Keratinocyte (primary cell): ENCODE data around the gene TAF13. TPM values are rescaled to one million over a fixed set of nuclear protein-coding genes. Genes with fewer than 3 reads are reported as not detected.

Experiments used
- DNase-seq: peaks from one replicate; pipeline ENCODE4 v3.0.0-alpha.2; 2011; ENCODE audit warnings: low read depth, missing footprints, low spot score
- FAIRE-seq: peaks from 2 replicates; lab custom pipeline; 2011; peaks lifted over from hg19 to GRCh38; lab: Jason Lieb, UNC
- H2AFZ ChIP-seq: 2 replicates; pipeline ENCODE4 v1.6.0; 2012; ENCODE audit warnings: low read length, control low read depth, inconsistent platforms; ENCODE audit not compliant: control insufficient read depth
- H3K27ac ChIP-seq: 2 replicates; pipeline ENCODE4 v1.5.1; 2011; ENCODE audit warnings: low read length; ENCODE audit not compliant: control insufficient read depth, insufficient read depth
- H3K27me3 ChIP-seq: 3 replicates; pipeline ENCODE4 v1.6.0; 2011; ENCODE audit warnings: low read length; ENCODE audit not compliant: control insufficient read depth, insufficient read depth; ENCODE audit errors: extremely low read depth
- H3K36me3 ChIP-seq, 2 experiments: 2 replicates in 1 of 2; 3 replicates in 1 of 2; pipeline ENCODE4 v1.5.1; 2011; ENCODE audit warnings: low read length in 2 of 2, mild to moderate bottlenecking in 1 of 2; ENCODE audit not compliant: control insufficient read depth in 2 of 2, insufficient read depth in 2 of 2; ENCODE audit errors: extremely low read depth in 1 of 2
- H3K4me1 ChIP-seq: 3 replicates; pipeline ENCODE4 v1.5.1; 2011; ENCODE audit warnings: low read length; ENCODE audit not compliant: control insufficient read depth, insufficient read depth; ENCODE audit errors: extremely low read depth
- H3K4me2 ChIP-seq: 3 replicates; pipeline ENCODE4 v1.6.0; 2011; ENCODE audit warnings: low read depth, low read length; ENCODE audit not compliant: control insufficient read depth, insufficient read depth; ENCODE audit errors: extremely low read depth
- H3K4me3 ChIP-seq, 3 experiments: fragments of 200-600 bp in 1 of 3; sonication (generic) in 1 of 3; 2 replicates in 2 of 3; 3 replicates in 1 of 3; pipeline ENCODE4 v1.5.1; 2011 to 2016; ENCODE audit warnings: low read length in 3 of 3, mild to moderate bottlenecking in 3 of 3, control low read depth in 2 of 3, inconsistent platforms in 1 of 3, low read depth in 1 of 3, mixed read lengths in 1 of 3, mixed run types in 1 of 3, moderate library complexity in 1 of 3; ENCODE audit not compliant: control insufficient read depth in 2 of 3, insufficient read depth in 2 of 3; ENCODE audit errors: extremely low read depth in 1 of 3
- H3K79me2 ChIP-seq: 2 replicates; pipeline ENCODE4 v1.6.0; 2012; ENCODE audit warnings: low read length; ENCODE audit not compliant: control insufficient read depth, insufficient read depth
- H3K9ac ChIP-seq: 3 replicates; pipeline ENCODE4 v1.6.0; 2011; ENCODE audit warnings: low read length; ENCODE audit not compliant: control insufficient read depth, insufficient read depth; ENCODE audit errors: extremely low read depth
- H3K9me1 ChIP-seq: 3 replicates; pipeline ENCODE4 v1.6.0; 2011; ENCODE audit warnings: low read length; ENCODE audit not compliant: control insufficient read depth, insufficient read depth; ENCODE audit errors: extremely low read depth
- H3K9me3 ChIP-seq: 2 replicates; pipeline ENCODE4 v1.5.1; 2012; ENCODE audit warnings: low read depth, low read length; ENCODE audit not compliant: control insufficient read depth
- H4K20me1 ChIP-seq: 3 replicates; pipeline ENCODE4 v1.6.0; 2011; ENCODE audit warnings: low read length; ENCODE audit not compliant: control insufficient read depth, insufficient read depth; ENCODE audit errors: extremely low read depth
- EZH2 ChIP-seq: IDR thresholded peaks from one replicate; pipeline ENCODE4 v1.6.1; 2012; ENCODE audit warnings: inconsistent platforms, mild to moderate bottlenecking, low read length, moderate library complexity
- dilution Hi-C: fragments of 300-500 bp; cut with MboI; formaldehyde crosslinking; loops from one replicate; pipeline ENCODE4 v1.7.0; 2020; ENCODE audit warnings: low sequenced_read_pairs; ENCODE audit not compliant: extremely low pct_ligation_motif_present
- polyA plus RNA-seq, 5 experiments: library from polyadenylated mRNA; depleted of rRNA in 3 of 5; stranded (reverse) in 3 of 5; stranded (forward) in 1 of 5; unstranded in 1 of 5; fragments of >200 nt; gene quantifications; 1 replicate in 1 of 5; 2 replicates in 3 of 5; 3 replicates in 1 of 5; pipeline versions ENCODE4 v1.2.1 to v1.2.3, GENCODE V29; 2011 to 2012; ENCODE audit warnings: missing spikeins in 2 of 5, low read depth in 1 of 5, low replicate concordance in 1 of 5
- TF ChIP-seq, protein P1 (sequence below), 3 experiments: IDR thresholded peaks in 1 of 3; conservative IDR thresholded peaks in 1 of 3; optimal IDR thresholded peaks in 1 of 3; 2 replicates in 2 of 3; 3 replicates in 1 of 3; pipeline versions ENCODE3 to v1.5.1; 2011; ENCODE audit warnings: low read length in 3 of 3, mild to moderate bottlenecking in 3 of 3, moderate library complexity in 2 of 3, control low read depth in 1 of 3, inconsistent platforms in 1 of 3; ENCODE audit not compliant: insufficient read depth in 2 of 3; ENCODE audit errors: extremely low read depth in 1 of 3

The TAF13 gene
- polyA plus RNA-seq, 1 donor (not counting 4 experiments of a cell fraction or from before 2014, with no cell fraction given) = 151 TPM

DNA sequence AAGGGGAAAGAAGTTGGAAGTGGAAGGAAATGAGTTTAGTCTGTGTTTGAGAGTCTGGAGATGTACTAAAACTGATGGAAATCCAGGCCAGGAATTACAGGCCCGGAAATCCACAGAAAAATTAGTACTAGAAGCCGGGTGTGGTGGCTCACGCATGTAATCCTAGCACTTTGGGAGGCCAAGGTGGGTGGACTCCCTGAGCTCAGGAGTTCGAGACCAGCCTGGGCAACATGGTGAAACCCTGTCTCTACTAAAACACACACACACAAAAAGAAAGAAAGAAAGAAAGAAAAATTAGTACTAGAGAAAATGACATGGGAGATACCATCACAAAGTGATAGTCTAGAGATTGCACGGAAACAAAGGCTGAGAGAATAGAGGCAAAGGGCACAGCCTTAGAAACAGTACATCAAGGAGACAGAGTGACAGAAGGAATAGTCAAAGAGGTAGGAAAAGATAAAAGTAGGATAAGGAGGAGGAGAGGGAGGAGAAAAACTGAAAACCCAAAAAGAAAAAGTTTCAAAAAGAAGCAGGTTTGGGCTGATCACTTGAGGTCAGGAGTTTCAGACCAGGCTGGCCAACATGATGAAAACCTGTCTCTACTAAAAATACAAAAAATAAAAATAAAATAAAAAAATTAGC, 4.8 kb upstream of the TAF13 start:
- Histone ChIP-seq H3K9me1 (no peaks in the 10 kb centered on the region), H3K4me2 (peak overlapping the region; percentile 78), H3K36me3 (no peaks in the 10 kb centered on the region), H3K4me1 (peaks cover 12% of the 10 kb centered on the region), H3K27ac (peak overlapping the region; percentile 82), H3K27me3 (no peaks in the 10 kb centered on the region), H3K9ac (peak overlapping the region; percentile 66), H2AFZ (peak overlapping the region; percentile 96), H3K4me3 (no peak overlapping the region), H4K20me1 (no peaks in the 10 kb centered on the region), H3K9me3 (no peaks in the 10 kb centered on the region), H3K79me2 (peaks cover 2% of the 10 kb centered on the region)
- TF ChIP-seq, protein P1, sequence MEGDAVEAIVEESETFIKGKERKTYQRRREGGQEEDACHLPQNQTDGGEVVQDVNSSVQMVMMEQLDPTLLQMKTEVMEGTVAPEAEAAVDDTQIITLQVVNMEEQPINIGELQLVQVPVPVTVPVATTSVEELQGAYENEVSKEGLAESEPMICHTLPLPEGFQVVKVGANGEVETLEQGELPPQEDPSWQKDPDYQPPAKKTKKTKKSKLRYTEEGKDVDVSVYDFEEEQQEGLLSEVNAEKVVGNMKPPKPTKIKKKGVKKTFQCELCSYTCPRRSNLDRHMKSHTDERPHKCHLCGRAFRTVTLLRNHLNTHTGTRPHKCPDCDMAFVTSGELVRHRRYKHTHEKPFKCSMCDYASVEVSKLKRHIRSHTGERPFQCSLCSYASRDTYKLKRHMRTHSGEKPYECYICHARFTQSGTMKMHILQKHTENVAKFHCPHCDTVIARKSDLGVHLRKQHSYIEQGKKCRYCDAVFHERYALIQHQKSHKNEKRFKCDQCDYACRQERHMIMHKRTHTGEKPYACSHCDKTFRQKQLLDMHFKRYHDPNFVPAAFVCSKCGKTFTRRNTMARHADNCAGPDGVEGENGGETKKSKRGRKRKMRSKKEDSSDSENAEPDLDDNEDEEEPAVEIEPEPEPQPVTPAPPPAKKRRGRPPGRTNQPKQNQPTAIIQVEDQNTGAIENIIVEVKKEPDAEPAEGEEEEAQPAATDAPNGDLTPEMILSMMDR (optimal IDR thresholded peaks at IDR 0.05 in 1 of 3, IDR thresholded peaks at IDR 0.05 in 1 of 3, conservative IDR thresholded peaks at IDR 0.05 in 1 of 3; ENCODE audit: extremely low read depth in 1 of 3, insufficient read depth in 2 of 3, low read length in 3 of 3) = no peak
- TF ChIP-seq EZH2 = no peak
- dilution Hi-C loops = no loop called here
- DNase-seq = no peak
- no peak for FAIRE-seq

DNA sequence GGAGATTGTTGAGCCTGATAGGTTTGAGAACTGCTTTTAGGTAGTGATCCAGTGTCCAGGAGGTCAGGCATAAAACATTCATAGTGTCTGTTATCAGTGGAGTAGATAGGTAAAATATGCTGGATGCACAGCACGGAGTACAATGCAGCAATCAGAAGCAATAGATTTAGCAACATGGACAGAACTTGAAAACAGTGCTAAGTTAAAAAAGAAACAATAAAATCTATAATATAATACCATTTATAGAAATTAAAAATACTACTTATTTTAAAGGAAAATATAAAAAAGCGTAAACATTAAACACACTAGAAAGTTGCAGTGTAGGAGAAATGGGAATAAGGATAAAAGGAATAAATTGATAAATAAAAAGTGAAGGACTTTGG, 3.4 kb upstream of the TAF13 start:
- no peak for DNase-seq
- peaks cover 14% of the 10 kb centered on the region for H3K4me1 ChIP-seq
- H3K4me2 ChIP-seq = peak overlapping the region; percentile 78
- no peaks in the 10 kb centered on the region for H3K9me3 ChIP-seq
- peak overlapping the region; percentile 16 for H2AFZ ChIP-seq
- no peaks in the 10 kb centered on the region for H3K36me3 ChIP-seq
- H3K9ac ChIP-seq = peak overlapping the region; percentile 66
- no peaks in the 10 kb centered on the region for H3K27me3 ChIP-seq
- no peaks in the 10 kb centered on the region for H4K20me1 ChIP-seq
- FAIRE-seq = no peak
- no peak for TF ChIP-seq EZH2
- TF ChIP-seq, protein P1 (optimal IDR thresholded peaks at IDR 0.05 in 1 of 3, IDR thresholded peaks at IDR 0.05 in 1 of 3, conservative IDR thresholded peaks at IDR 0.05 in 1 of 3; ENCODE audit: extremely low read depth in 1 of 3, insufficient read depth in 2 of 3, low read length in 3 of 3) = no peak
- dilution Hi-C loops = no loop called here
- H3K4me3 ChIP-seq = no peak overlapping the region
- H3K9me1 ChIP-seq = no peaks in the 10 kb centered on the region
- peaks cover 14% of the 10 kb centered on the region for H3K79me2 ChIP-seq
- peak overlapping the region; percentile 39 for H3K27ac ChIP-seq
